ENCODE data around the gene AJM1.
"Not testable (repeated sequence)": the region's sequence is repeated elsewhere in the genome, so short reads cannot be mapped to it uniquely, and the experiment has no call there.

The AJM1 gene

DNA sequence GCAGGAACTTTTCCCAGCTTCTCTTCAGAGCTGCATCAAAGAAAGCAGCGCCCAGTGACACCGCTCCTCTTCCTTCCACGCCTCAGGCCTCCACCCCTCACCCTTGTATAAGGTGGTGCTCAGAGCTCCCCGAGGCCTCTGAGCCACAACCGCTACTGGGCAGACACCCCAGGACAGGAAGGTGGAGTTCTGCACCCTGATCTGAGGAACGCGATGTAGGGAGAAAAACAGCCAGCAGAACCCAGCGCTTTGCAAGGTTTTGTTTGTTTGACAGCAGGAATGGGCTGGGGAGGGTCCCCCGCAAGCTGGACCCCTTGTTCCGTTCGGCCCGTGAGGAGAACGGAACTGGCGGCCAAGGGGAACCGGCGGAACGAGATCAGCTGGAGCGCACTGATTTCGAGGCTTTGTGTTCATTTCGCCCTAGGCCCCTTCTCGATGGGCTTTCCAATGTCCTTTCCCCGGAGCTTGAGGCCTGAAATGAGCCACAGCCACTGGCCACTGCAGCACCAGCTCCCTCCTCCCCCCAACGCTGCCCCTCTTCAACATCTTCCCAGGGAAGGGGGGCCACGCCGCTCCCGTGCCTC, 19.7 kb downstream of the AJM1 start:
- no peak overlapping the region for H3K4me3 ChIP-seq (ENCODE audit: control insufficient read depth, low read depth, low read length)
- no peak for DNase-seq (ENCODE audit: low read depth)
- TF ChIP-seq, protein P1, sequence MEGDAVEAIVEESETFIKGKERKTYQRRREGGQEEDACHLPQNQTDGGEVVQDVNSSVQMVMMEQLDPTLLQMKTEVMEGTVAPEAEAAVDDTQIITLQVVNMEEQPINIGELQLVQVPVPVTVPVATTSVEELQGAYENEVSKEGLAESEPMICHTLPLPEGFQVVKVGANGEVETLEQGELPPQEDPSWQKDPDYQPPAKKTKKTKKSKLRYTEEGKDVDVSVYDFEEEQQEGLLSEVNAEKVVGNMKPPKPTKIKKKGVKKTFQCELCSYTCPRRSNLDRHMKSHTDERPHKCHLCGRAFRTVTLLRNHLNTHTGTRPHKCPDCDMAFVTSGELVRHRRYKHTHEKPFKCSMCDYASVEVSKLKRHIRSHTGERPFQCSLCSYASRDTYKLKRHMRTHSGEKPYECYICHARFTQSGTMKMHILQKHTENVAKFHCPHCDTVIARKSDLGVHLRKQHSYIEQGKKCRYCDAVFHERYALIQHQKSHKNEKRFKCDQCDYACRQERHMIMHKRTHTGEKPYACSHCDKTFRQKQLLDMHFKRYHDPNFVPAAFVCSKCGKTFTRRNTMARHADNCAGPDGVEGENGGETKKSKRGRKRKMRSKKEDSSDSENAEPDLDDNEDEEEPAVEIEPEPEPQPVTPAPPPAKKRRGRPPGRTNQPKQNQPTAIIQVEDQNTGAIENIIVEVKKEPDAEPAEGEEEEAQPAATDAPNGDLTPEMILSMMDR (IDR thresholded peaks at IDR 0.05; ENCODE audit: control insufficient read depth, insufficient read depth, low read depth, low read length, missing control alignments) = no peak

DNA sequence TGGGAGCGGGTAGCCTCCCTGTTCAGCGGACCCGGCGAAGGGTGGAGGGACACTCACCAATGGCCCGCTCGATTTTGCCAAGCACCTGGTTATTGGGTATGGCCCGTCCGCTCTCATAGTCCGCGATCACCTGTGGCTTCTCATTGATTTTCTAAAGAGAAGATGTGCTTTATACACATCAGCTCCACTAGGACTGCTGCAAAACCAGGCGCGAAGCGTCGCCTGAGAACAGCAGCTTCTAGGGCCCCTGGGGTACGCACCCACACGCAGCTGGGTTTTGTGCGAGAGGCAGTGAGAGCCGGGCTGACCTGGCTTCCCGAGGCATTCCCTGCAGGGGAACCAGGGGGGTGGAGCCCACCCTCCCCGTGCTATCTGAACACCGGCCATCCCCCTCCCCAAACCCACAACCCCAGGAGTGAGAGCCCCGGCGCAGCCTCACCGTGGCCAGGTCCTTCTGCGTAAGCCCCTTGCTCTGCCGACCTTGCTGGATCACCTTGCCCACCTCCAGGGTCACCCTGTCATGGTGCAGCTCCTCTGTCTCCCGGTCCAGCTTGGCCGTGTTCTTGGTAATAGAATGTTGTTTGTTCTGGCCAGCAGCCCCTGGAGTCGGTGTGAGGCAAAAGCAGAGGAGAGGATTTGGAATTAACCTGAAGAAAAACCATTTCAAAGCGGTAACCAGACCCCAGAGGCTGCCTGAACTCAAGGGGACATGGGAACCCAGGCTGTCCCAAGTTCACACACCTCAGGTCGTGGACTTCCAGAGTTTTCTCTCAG, 20.8 kb downstream of the AJM1 start:
- no peak for DNase-seq (ENCODE audit: low read depth)
- TF ChIP-seq, protein P1 (IDR thresholded peaks at IDR 0.05; ENCODE audit: control insufficient read depth, insufficient read depth, low read depth, low read length, missing control alignments) = no peak
- H3K4me3 ChIP-seq (ENCODE audit: control insufficient read depth, low read depth, low read length) = no peak overlapping the region

DNA sequence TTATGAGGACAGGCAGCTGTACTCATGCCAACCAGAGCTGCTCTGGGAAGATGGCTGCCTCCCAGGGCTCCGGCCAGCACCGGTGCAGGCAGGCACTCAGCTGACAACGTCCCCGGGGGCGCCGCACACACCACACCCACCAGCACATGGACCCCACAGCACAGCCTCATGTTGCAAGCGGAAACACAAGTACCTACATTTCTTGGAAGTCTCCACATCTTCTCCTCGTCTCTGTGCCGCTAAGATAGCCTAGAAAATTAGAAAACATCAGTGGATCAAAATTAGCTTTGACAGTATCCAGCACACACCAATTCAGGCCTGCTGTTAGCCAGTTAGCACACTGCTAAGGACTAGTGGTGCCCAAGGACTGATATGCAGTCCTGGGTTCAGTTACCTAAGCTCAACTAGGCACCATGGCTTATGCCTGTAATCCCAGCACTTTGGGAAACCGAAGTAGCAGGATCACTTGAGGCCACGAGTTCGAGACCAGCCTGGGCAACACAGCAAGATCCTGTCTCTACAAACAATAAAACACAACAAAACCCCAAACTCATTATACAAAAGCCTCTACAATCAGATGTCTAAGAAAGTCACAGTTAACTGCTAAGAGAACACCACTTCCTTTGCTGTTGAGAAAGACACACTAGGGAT, 21.5 kb downstream of the AJM1 start:
- no peak overlapping the region for H3K4me3 ChIP-seq (ENCODE audit: control insufficient read depth, low read depth, low read length)
- TF ChIP-seq, protein P1 (IDR thresholded peaks at IDR 0.05; ENCODE audit: control insufficient read depth, insufficient read depth, low read depth, low read length, missing control alignments) = no peak
- no peak for DNase-seq (ENCODE audit: low read depth)

DNA sequence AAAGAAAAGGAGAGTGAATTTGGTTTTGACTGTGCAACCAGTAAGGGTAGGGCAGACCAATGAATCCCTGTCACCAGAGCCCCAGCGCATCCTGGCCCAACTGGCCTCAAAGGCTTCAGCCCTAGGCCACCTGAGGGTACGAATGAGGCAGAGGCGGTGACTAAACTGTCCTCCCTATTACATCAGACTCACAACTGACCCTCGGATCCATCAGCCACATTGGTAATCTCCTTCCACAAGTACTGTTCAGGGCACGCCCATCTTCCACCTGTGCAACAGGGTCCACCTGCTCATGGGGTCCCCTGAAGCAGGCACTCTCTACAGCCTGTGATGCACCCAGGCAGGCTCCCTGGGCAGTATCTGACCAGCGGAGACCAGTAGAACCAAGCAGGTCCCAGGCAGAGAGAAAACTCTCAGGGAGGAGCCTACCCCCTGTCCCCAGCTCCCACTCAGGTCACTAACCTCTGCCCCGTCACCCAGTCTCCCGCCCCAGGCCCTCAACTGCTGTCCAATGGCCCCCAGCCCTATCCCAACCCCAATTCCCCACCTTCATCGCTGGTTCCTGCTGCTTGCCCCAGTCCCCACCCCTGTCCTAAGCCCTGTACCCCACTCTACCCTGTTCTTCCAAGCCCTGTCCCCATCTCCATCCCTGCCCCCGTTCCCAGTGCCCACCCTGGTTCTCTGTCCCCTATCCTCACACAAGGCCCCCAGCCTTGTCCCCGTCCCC, 22.9 kb downstream of the AJM1 start:
- DNase-seq (ENCODE audit: low read depth) = no peak
- TF ChIP-seq, protein P1 (IDR thresholded peaks at IDR 0.05; ENCODE audit: control insufficient read depth, insufficient read depth, low read depth, low read length, missing control alignments) = no peak

DNA sequence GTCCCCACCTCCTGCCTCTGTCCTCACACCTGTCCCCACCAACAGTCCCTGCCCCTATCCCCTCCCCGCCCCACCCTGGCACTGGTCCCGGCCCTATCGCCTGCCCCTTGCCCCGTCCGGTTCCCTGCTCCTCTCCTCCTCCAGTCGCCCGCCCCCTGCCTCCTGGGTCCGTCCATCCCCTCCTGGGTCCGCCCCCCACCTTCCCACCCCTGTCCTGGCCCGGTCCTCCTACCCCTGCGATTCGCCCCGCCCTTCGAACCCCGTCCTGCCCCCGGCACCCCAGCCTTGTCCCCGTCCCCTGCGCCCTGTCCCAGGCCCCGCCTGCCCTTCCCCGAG, 23.5 kb downstream of the AJM1 start:
- no peak for DNase-seq (ENCODE audit: low read depth)
- TF ChIP-seq, protein P1 (IDR thresholded peaks at IDR 0.05; ENCODE audit: control insufficient read depth, insufficient read depth, low read depth, low read length, missing control alignments) = no peak
- peak overlapping the region; percentile 58 for H3K4me3 ChIP-seq (ENCODE audit: control insufficient read depth, low read depth, low read length)

More for the DNA sequence above, 22.9 kb downstream of the AJM1 start:
- H3K4me3 ChIP-seq (ENCODE audit: control insufficient read depth, low read depth, low read length) = peak overlapping the region; percentile 58

DNA sequence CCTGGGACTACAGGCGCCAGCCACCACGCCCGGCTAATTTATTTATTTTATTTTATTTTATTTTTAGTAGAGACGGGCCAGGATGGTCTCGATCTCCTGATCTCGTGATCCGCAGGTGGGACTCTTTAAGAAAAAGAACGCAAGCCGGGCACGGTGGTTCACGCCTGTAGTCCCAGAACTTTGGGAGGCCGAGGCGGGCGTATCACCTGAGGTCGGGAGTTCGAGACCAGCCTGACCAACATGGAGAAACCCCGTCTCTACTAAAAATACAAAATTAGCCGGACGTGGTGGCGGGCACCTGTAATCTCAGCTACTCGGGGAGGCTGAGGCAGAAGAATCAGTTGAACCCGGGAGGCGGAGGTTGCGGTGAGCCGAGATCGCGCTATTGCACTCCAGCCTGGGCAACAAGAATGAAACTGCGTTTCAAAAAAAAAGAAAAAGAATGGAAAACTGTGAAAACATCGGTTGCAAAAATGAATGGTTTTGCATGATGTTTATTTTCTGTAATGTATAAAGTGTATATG, 24.7 kb downstream of the AJM1 start:
- DNase-seq (ENCODE audit: low read depth) = not testable (repeated sequence)
- peak overlapping the region; percentile 58 for H3K4me3 ChIP-seq (ENCODE audit: control insufficient read depth, low read depth, low read length)
